Spinal cord (tissue), 10 donors: ENCODE data around the gene RNF38. TPM values are rescaled to one million over a fixed set of nuclear protein-coding genes. Genes with fewer than 3 reads are reported as not detected.
"Not testable (repeated sequence)": the region's sequence is repeated elsewhere in the genome, so short reads cannot be mapped to it uniquely, and the experiment has no call there.

Experiments used
- DNase-seq, 6 donors: peaks; one replicate each; pipeline versions ENCODE4 v3.0.0 to v3.0.0-alpha.2; 2013 to 2015; ENCODE audit warnings: low spot score in 6 of 6, low read depth in 4 of 6
- H3K27ac ChIP-seq: one replicate; pipeline ENCODE4 v1.5.1; 2013; ENCODE audit warnings: low read depth, low read length, control low read depth
- H3K27me3 ChIP-seq: one replicate; pipeline ENCODE4 v1.6.1; 2013; ENCODE audit warnings: low read length; ENCODE audit not compliant: control insufficient read depth, insufficient read depth
- H3K36me3 ChIP-seq: one replicate; pipeline ENCODE4 v1.6.1; 2013; ENCODE audit warnings: low read length; ENCODE audit not compliant: control insufficient read depth, insufficient read depth
- H3K4me1 ChIP-seq: one replicate; pipeline ENCODE4 v1.6.1; 2013; ENCODE audit warnings: low read length; ENCODE audit not compliant: control insufficient read depth, insufficient read depth
- H3K4me3 ChIP-seq: one replicate; pipeline ENCODE4 v1.5.1; 2013; ENCODE audit warnings: low read depth, low read length, control low read depth
- H3K9me3 ChIP-seq: one replicate; pipeline ENCODE4 v1.6.1; 2013; ENCODE audit warnings: low read length; ENCODE audit not compliant: control insufficient read depth, insufficient read depth
- WGBS: methylation state at CpG from one replicate; pipeline ENCODE4 v1.1.5; 2013; ENCODE audit warnings: missing lambda C conversion rate; ENCODE audit not compliant: insufficient coverage; 5-methylcytosine and 5-hydroxymethylcytosine counted together
- polyA plus RNA-seq, 2 donors: library from polyadenylated mRNA; unstranded; fragments of 120-200 nt; gene quantifications; one replicate each; pipeline ENCODE4 v1.2.1, GENCODE V29; 2013; ENCODE audit not compliant: insufficient read length in 2 of 2
- total RNA-seq, 2 donors: library from RNA; depleted of rRNA in 1 of 2; stranded (reverse); fragments of 120-200 nt in 1 of 2; fragments of >200 nt in 1 of 2; gene quantifications; one replicate each; pipeline versions ENCODE4 v1.2.3 to v1.2.4, GENCODE V29; 2013 to 2014
- donor health status: healthy.

The RNF38 gene
- total and polyA plus RNA-seq, 4 donors, result 23.0 to 46.9 (median 36.9) TPM

- Histone ChIP-seq H3K9me3 (no peaks in the 10 kb centered on the region), H3K27me3 (no peaks in the 10 kb centered on the region), H3K27ac (no peak overlapping the region), H3K36me3 (no peaks in the 10 kb centered on the region), H3K4me3 (no peak overlapping the region), H3K4me1 (no peaks in the 10 kb centered on the region)
- DNase-seq, result no peak
- no CpG with 5 or more reads among the region's 9 CpGs for WGBS
Observed at GRCh38 chr9:36396985-36397384, 3.1 kb downstream of the RNF38 start.

DNA sequence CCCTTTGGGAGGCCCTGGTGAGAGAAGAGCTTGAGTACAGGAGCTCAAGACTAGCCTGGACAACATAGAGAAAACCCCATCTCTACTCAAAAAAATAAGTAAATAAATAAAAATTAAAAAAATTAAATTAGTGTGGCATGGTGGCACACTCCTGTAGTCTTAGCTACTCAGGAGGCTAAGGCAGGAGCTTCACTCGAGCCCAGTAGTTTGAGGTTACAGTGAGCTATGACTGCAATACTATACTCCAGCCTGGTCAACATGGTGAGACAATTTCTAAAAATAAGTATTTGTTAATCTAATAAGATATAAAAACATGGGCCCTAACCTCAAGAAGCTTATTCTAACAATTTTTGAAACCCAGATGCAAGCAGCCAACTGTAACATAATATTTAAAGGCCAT lies 7.6 kb downstream of the RNF38 start:
- H3K4me3 ChIP-seq, result no peak overlapping the region
- no CpG with 5 or more reads among the region's 1 CpG for WGBS

GRCh38 chr9:36389590-36389989 lies 10.5 kb downstream of the RNF38 start:
- no peak overlapping the region for H3K4me3 ChIP-seq
- H3K27me3 ChIP-seq, result no peaks in the 10 kb centered on the region
- no CpG with 5 or more reads among the region's 2 CpGs for WGBS
- no peaks in the 10 kb centered on the region for H3K9me3 ChIP-seq
- DNase-seq, result no peak
- no peak overlapping the region for H3K27ac ChIP-seq
- no peaks in the 10 kb centered on the region for H3K36me3 ChIP-seq
- H3K4me1 ChIP-seq, result no peaks in the 10 kb centered on the region

More for the DNA sequence above, 7.6 kb downstream of the RNF38 start:
- Histone ChIP-seq H3K27ac (no peak overlapping the region), H3K27me3 (no peaks in the 10 kb centered on the region), H3K4me1 (no peaks in the 10 kb centered on the region), H3K9me3 (no peaks in the 10 kb centered on the region), H3K36me3 (no peaks in the 10 kb centered on the region)
- DNase-seq, result no peak

DNA sequence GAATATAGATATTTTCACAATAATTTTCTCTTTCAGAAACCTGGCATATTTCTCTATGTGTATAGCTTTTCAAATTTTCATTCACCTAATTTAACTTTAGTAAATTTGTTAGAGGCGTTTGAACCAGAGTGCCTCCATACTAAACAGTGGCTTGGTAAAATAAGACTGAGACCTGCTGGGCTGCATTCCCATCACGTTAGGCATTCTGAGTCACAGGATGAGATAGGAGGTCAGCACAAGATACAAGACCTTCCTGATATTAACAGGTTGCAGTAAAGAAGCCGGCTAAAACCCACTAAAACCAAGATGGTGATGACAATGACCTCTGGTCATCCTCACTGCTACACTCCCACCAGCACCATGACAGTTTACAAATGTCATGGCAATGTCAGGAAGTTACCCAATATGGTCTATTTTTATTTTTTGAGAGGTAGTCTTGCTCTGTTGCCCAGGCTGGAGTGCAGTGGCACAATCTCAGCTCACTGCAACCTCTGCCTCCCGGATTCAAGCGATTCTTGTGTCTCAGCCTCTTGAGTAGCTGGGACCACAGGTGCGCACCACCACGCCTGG lies 13.6 kb downstream of the RNF38 start:
- not testable (repeated sequence) for H3K27ac ChIP-seq, H3K4me1 ChIP-seq, DNase-seq, H3K36me3 ChIP-seq, H3K27me3 ChIP-seq, H3K9me3 ChIP-seq, H3K4me3 ChIP-seq
- 100% methylated on average over 1 of the region's 7 CpGs for WGBS

GRCh38 chr9:36382484-36382883 lies 17.6 kb downstream of the RNF38 start:
- no peak for DNase-seq
- H3K27ac ChIP-seq, result no peak overlapping the region
- no peaks in the 10 kb centered on the region for H3K4me1 ChIP-seq
- no peaks in the 10 kb centered on the region for H3K27me3 ChIP-seq
- no peak overlapping the region for H3K4me3 ChIP-seq
- no peaks in the 10 kb centered on the region for H3K9me3 ChIP-seq
- H3K36me3 ChIP-seq, result no peaks in the 10 kb centered on the region

DNA sequence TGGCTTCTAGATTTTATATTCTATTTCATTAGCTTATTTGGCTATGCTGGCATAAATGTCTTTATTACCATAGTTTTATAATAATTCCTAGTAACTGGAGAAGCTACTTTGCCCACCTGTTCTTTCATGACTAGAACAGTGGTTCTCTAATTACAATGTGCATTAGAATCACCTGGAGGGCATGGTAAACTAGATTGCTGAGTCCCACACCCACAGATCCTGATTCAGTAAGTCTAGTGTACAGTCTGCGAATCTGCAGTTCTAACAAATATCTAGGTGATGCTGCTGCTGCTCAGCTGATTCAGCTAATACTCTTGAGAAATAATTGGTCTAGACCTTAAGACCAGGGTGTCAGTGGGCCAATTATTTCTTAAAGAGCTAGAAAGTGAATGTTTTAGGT lies 35.5 kb downstream of the RNF38 start:
- H3K27ac ChIP-seq, result no peak overlapping the region
- H3K4me1 ChIP-seq, result no peaks in the 10 kb centered on the region
- WGBS, result no CpG with 5 or more reads among the region's 1 CpG
- peaks cover 11% of the 10 kb centered on the region for H3K36me3 ChIP-seq
- H3K9me3 ChIP-seq, result no peaks in the 10 kb centered on the region
- DNase-seq, result no peak
- H3K27me3 ChIP-seq, result no peaks in the 10 kb centered on the region
- no peak overlapping the region for H3K4me3 ChIP-seq

DNA sequence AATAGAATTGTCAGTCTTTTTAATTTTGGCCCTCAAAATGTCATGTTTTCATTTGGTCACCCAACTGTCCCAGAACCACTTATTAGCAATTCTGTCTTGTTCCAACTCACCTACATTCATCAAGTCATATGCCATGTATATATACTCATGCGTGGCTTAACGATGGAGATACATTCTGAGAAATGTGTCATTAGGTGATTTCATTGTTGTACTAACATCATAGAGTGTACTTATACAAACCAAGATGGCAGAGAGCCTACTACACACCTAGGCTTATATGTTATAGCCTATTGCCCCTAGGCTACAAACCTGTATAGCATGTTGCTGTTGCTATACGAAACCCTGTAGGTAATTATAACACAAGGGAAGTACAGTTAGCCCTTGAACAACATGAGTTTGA lies 36.6 kb downstream of the RNF38 start:
- H3K4me3 ChIP-seq, result no peak overlapping the region
- peaks cover 7% of the 10 kb centered on the region for H3K36me3 ChIP-seq
- no peaks in the 10 kb centered on the region for H3K27me3 ChIP-seq
- no peak for DNase-seq
- H3K9me3 ChIP-seq, result no peaks in the 10 kb centered on the region
- no peaks in the 10 kb centered on the region for H3K4me1 ChIP-seq
- H3K27ac ChIP-seq, result no peak overlapping the region
- no CpG with 5 or more reads among the region's 3 CpGs for WGBS

- Histone ChIP-seq H3K27ac (no peak overlapping the region), H3K4me3 (no peak overlapping the region), H3K27me3 (no peaks in the 10 kb centered on the region), H3K4me1 (no peaks in the 10 kb centered on the region), H3K9me3 (no peaks in the 10 kb centered on the region), H3K36me3 (peaks cover 8% of the 10 kb centered on the region)
- no CpG with 5 or more reads among the region's 5 CpGs for WGBS
- DNase-seq, result no peak
Observed at GRCh38 chr9:36358486-36358885, 41.6 kb downstream of the RNF38 start.

- WGBS, result 71% methylated on average over 1 of the region's 1 CpG
- no peaks in the 10 kb centered on the region for H3K4me1 ChIP-seq
- no peak overlapping the region for H3K27ac ChIP-seq
Observed at GRCh38 chr9:36357639-36358038, 42.4 kb downstream of the RNF38 start.

DNA sequence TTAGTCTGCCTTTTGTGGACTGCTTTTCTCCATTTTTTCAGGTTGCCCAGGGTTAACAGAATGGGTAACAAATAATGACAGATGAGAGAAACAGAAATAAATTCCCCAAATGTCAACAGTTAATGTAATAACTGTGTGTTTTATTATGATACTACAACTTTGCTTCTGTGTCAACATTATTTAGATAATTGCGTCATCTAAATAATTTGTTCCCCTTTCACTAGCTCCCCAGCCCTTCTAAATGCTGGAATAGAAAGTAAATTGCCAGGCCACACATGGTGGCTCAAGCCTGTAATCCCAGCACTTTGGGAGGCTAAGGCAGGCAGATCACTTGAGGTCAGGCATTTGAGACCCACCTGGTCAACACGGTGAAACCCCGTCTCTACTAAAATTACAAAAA lies 53.5 kb downstream of the RNF38 start:
- no peaks in the 10 kb centered on the region for H3K4me1 ChIP-seq
- WGBS, result no CpG with 5 or more reads among the region's 3 CpGs
- no peaks in the 10 kb centered on the region for H3K9me3 ChIP-seq
- no peak overlapping the region for H3K27ac ChIP-seq
- H3K36me3 ChIP-seq, result peaks cover 38% of the 10 kb centered on the region
- H3K27me3 ChIP-seq, result no peaks in the 10 kb centered on the region
- H3K4me3 ChIP-seq, result no peak overlapping the region
- no peak for DNase-seq

More at GRCh38 chr9:36357639-36358038, 42.4 kb downstream of the RNF38 start:
- Histone ChIP-seq H3K9me3 (no peaks in the 10 kb centered on the region), H3K36me3 (peaks cover 8% of the 10 kb centered on the region), H3K27me3 (no peaks in the 10 kb centered on the region), H3K4me3 (no peak overlapping the region)
- no peak for DNase-seq
